Measurements from ENCODE around the gene PLEKHA7. TPM values are rescaled to one million over a fixed set of nuclear protein-coding genes. Genes with fewer than 3 reads are reported as not detected.
"Not testable (repeated sequence)": the region's sequence is repeated elsewhere in the genome, so short reads cannot be mapped to it uniquely, and the experiment has no call there.

Gene PLEKHA7
- total RNA-seq, 2 donors from 2014 or later, result 10.8 to 17.6 TPM

GRCh38 chr11:16867097-16867496 is 147.1 kb downstream of the PLEKHA7 start:
- no peaks in the 10 kb centered on the region for H3K9me3 ChIP-seq
- ATAC-seq (ENCODE audit: insufficient number of reproducible peaks, low FRiP score, low read depth) (no peak), DNase-seq (ENCODE audit: low spot score) (no peak)
- H3K4me3 ChIP-seq, result no peak overlapping the region
- H3K27me3 ChIP-seq (replicated peaks; ENCODE audit: insufficient read depth), result no peaks in the 10 kb centered on the region
- no peak for TF ChIP-seq CTCF (IDR thresholded peaks at IDR 0.05)
- H3K27ac ChIP-seq, result no peak overlapping the region
- no peaks in the 10 kb centered on the region for H3K36me3 ChIP-seq
- no peaks in the 10 kb centered on the region for H3K4me1 ChIP-seq (ENCODE audit: control insufficient read depth in 1 of 2, low read depth in 2 of 2)

- H3K36me3 ChIP-seq; DNase-seq (ENCODE audit: low spot score); H3K9me3 ChIP-seq; H3K4me1 ChIP-seq (ENCODE audit: control insufficient read depth in 1 of 2, low read depth in 2 of 2); H3K27ac ChIP-seq; ATAC-seq (ENCODE audit: insufficient number of reproducible peaks, low FRiP score, low read depth); H3K27me3 ChIP-seq (replicated peaks; ENCODE audit: insufficient read depth); H3K4me3 ChIP-seq: not testable (repeated sequence)
Measured at GRCh38 chr11:16864428-16864827, 149.8 kb downstream of the PLEKHA7 start.

- TF ChIP-seq CTCF (IDR thresholded peaks at IDR 0.05), result no peak
- no peak overlapping the region for H3K27ac ChIP-seq
- no peaks in the 10 kb centered on the region for H3K27me3 ChIP-seq (replicated peaks; ENCODE audit: insufficient read depth)
- no peaks in the 10 kb centered on the region for H3K36me3 ChIP-seq
- no peaks in the 10 kb centered on the region for H3K4me1 ChIP-seq (ENCODE audit: control insufficient read depth in 1 of 2, low read depth in 2 of 2)
- no peaks in the 10 kb centered on the region for H3K9me3 ChIP-seq
- ATAC-seq (ENCODE audit: insufficient number of reproducible peaks, low FRiP score, low read depth) (no peak), DNase-seq (ENCODE audit: low spot score) (no peak)
- no peak overlapping the region for H3K4me3 ChIP-seq
Measured at GRCh38 chr11:16863389-16863788, 150.8 kb downstream of the PLEKHA7 start.

GRCh38 chr11:16862726-16863125 is 151.5 kb downstream of the PLEKHA7 start:
- no peaks in the 10 kb centered on the region for H3K9me3 ChIP-seq
- ATAC-seq (ENCODE audit: insufficient number of reproducible peaks, low FRiP score, low read depth), result no peak
- no peak overlapping the region for H3K27ac ChIP-seq
- no peak for TF ChIP-seq CTCF (IDR thresholded peaks at IDR 0.05)
- no peaks in the 10 kb centered on the region for H3K4me1 ChIP-seq (ENCODE audit: control insufficient read depth in 1 of 2, low read depth in 2 of 2)
- H3K36me3 ChIP-seq, result no peaks in the 10 kb centered on the region
- no peak for DNase-seq (ENCODE audit: low spot score)
- no peak overlapping the region for H3K4me3 ChIP-seq
- H3K27me3 ChIP-seq (replicated peaks; ENCODE audit: insufficient read depth), result no peaks in the 10 kb centered on the region

GRCh38 chr11:16861862-16862261 is 152.4 kb downstream of the PLEKHA7 start:
- no peak for DNase-seq (ENCODE audit: low spot score)
- Histone ChIP-seq H3K4me3 (no peak overlapping the region), H3K36me3 (no peaks in the 10 kb centered on the region), H3K9me3 (no peaks in the 10 kb centered on the region), H3K27me3 (replicated peaks; ENCODE audit: insufficient read depth) (no peaks in the 10 kb centered on the region), H3K27ac (no peak overlapping the region), H3K4me1 (ENCODE audit: control insufficient read depth in 1 of 2, low read depth in 2 of 2) (no peaks in the 10 kb centered on the region)
- ATAC-seq (ENCODE audit: insufficient number of reproducible peaks, low FRiP score, low read depth), result no peak
- no peak for TF ChIP-seq CTCF (IDR thresholded peaks at IDR 0.05)

GRCh38 chr11:16860617-16861016 is 153.6 kb downstream of the PLEKHA7 start:
- no peak for TF ChIP-seq CTCF (IDR thresholded peaks at IDR 0.05)
- no peak overlapping the region for H3K27ac ChIP-seq
- no peaks in the 10 kb centered on the region for H3K36me3 ChIP-seq
- ATAC-seq (ENCODE audit: insufficient number of reproducible peaks, low FRiP score, low read depth) (no peak), DNase-seq (ENCODE audit: low spot score) (no peak)
- no peak overlapping the region for H3K4me3 ChIP-seq
- no peaks in the 10 kb centered on the region for H3K4me1 ChIP-seq (ENCODE audit: control insufficient read depth in 1 of 2, low read depth in 2 of 2)
- no peaks in the 10 kb centered on the region for H3K9me3 ChIP-seq
- H3K27me3 ChIP-seq (replicated peaks; ENCODE audit: insufficient read depth), result no peaks in the 10 kb centered on the region
